ENCODE results near the gene COMT.

Gene COMT

DNA sequence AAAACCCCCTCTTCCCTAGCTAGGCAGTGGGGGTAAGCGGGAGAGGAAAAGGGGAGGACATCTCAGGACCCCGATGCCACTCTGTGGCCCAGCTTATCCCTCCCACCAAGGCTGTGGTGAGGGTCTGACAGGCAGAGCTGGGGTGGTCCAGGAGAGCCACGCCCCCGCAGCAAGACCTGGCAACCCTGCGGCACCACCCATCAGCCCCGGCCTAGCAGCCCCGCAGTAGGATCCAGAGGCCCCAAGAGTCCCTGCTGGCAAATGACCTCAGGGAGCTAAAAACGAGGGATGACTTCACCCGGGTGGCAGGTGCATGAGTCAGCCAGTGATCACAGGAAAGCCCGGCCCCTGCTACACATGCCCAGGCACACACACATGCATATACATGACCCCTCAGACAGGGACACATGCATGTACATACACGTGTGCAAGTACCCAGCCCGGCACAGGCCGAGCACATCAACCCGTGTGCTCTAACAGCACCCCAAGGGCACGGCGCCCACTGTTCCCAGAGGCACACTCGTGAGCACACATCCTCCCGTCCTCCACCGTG lies 42.7 kb downstream of the COMT start:
- peak; percentile 64 to 83 for DNase-seq

DNA sequence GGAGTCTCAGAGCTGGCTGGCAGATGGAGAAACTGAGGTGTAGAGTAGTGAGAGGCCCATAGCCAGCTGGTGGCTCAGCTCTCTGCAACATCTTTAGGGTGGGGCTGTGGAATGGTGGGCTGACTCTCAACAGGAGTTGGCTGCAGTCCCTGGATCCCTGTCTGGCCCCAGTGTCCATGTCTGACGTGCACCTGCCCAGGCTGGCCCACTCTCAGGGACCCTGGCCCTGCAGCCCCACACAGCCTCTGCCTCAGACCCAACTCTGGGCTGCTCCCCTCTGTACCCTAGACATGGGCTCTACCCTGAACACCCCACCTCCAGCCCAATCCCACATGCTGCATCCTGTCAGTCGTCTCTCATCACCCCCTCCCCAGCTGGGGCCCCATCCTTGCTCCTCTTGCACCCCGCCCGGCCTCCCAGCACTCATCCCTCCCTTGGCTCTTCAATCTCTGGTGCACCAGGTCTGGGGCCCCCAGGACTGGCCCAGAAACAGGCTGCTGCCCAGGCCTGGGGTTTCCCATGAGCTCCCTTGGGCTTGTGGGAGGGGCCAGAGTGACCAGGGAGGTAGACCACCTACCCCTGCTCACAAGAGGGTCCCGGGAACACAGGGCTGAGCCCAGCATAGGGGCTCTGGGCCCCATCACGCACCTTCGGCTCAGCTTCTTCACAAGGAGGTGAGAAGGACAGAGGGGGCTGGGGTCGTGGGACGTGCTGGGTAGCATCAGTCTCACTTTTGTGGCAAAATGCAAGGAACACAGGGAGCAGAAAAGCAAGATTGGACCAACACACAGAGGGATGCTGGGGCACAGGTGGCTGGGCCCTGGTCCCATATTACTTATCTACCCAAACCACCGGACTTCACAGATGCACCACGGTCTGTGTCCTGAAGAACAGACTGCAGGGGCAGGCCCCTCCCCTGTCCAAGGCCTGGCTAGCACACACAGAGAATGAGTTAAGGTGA lies 43.6 kb downstream of the COMT start:
- no peak for DNase-seq

GRCh38 chr22:19986011-19986409 lies 44.4 kb downstream of the COMT start:
- no peak for DNase-seq

- DNase-seq = peak; percentile 57 to 64
Measured at GRCh38 chr22:19986410-19987341, 45.1 kb downstream of the COMT start.

GRCh38 chr22:19987394-19988306 lies 46.1 kb downstream of the COMT start:
- no peak for DNase-seq

GRCh38 chr22:19988331-19988808 lies 46.8 kb downstream of the COMT start:
- DNase-seq = no peak

- DNase-seq = no peak
Measured at GRCh38 chr22:19988965-19989724, 47.6 kb downstream of the COMT start.

DNA sequence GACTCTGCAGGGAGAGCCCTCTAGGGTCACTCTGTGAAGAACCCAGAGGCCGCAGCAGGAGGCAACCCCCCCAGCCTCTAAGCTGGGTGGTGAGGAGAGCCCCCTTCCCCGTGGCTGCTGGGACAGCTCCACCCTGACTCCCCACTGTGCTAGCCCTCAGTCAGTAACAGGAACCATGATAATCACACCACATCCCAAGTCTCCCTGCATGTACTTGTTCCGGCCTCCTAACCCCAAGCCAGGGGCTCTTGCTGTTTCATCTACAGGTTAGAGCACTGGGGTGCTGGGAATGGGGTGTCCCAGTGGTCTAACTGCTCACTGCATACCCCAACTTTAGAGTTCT lies 48.1 kb downstream of the COMT start:
- DNase-seq = no peak

DNA sequence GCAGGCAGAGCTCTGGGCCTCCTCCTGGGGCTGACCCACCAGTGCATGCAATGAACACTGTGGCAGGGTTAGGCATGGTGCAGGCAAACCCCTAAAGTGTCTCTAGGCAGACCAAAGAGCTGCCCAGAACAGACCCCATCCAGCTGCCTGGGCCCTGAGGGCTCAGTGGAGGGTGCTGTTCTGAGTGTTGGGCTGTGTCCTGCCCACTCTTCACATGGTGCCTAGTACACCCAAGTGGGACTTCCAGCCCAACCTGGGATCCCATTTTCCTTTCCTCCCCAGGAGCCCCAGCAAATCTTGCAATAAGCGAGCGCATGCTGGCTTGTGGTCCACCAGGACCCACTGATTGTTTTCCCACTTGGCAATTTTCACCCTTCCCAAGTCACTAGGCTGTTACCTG lies 48.6 kb downstream of the COMT start:
- no peak for DNase-seq

DNA sequence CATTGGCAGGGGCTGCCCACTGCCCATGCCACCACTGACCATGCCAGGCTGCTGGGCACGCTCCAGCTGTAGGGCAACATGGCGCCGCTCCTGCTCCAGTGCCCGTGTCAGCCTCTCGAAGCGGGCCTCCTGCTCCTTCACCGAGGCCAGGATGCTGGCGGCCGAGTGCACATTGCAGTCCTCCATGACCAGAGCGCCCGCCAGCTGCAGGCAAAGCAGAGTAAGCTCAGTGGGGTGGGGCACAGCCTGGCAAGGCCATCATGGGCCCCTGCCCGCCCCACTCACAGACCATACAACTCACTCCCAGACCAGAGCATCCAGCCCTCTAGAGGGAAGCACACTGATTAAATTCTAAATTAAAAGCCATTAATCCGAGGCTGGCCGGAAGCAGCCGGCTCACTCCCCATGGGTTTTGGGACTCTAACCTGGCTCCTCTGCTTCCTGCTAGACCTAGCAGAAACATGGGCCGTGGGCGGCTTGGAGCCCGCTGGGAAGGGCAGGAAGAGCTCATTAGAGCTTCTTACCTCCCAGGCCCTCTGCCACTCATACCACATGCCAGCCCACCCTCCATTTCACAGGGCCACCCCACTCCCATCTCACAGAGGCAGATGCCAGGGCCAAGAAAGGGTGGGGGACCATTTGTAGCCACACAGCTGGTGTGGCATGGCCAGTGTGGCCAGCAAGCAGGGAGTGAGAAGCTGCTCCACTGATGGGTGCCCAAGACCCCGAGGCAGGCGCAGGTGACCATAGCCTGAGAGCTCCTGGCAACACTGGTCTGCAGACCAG lies 49.2 kb downstream of the COMT start:
- no peak for DNase-seq

DNA sequence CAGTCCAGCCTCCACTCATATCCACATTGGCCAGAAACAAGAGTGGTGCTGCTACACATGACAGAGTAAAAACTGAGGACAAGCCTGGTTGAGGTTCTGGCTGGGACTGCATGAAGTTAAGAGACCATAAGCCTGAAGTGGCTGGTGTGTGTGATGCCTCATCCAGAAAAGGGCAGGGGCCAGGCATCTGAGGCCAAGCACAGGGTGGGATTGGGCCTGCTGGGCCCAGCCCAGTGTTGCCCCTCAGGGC lies 49.7 kb downstream of the COMT start:
- DNase-seq = no peak

DNA sequence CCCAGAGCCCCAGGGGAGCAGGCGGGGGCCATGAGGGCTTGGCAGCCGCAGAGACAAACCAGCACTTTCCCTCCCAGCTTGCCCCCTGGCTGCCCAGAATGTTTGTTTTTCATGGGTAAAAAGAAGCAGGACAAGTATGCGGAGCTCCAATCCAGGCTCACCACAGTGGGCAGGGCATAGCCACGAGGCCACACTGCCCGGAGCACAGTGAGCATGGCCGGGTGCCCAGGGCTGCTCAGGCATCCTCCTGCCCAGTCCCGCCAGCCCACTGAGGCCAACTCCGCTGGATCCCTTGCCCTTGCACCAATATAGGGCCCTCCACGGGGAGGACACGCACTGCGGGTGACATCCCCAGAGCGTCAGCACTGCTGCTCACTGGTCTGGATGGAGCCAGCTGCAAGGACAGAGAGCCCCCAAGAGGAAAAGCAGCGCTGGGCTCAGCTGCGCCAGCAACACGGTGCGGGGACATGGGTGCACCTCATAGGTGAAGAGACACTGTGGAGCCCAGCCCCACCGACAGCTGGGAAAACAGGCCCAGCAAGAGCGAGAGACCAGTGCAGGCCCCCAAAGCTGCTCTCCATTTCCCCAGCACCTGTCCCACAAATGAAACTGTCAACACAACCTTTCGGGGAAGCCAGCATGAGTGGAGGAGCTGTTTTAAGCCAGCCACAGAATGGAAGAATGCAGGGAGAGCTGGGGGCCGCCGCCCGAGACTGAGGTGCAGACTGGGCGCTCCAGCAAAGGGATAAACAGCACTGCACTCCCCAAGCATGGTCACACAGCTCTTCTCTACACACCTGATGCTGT lies 50.3 kb downstream of the COMT start:
- DNase-seq = peak; percentile 62 to 68

GRCh38 chr22:19992481-19992911 lies 50.9 kb downstream of the COMT start:
- DNase-seq = no peak

DNA sequence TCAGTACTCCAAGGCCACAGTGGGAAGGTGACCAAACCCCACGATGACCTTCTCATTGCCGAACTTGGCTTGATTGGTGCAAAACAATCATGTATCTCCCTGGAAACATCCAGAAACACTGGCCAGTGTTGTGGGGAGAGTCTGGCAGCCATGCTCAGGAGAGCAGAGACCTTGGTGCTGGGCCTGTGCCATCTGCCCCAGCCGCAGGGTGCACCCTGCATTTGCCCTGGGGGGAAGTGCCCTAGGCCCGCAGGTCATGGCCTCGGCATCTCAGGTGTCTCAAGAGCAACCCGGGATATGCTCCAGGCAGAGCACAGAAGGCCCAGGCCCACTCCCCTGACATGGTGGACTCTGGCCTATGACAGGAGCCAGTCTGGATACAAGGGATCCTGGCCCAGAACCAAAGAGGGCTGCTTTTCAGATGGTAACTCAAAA lies 51.4 kb downstream of the COMT start:
- DNase-seq = no peak

DNA sequence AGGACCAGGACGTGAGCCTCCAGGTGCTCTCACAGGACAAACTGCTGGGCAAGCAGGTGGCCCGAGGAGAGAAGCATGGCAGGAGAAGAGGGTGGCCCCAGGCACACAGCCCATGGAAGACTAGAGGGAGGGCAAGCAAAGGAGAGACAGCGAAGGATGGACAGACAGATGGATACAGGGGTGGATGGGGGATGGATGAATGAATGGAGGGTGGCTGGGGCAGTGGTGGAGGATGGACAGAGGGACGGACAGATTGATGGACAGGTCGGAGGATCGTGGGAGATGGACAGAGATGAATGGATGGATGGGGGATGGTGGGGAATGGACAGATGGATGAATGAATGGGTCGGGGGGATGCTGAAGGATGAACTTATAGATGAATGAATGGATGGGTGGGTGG lies 52.4 kb downstream of the COMT start:
- no peak for DNase-seq

- DNase-seq = no peak
Measured at GRCh38 chr22:19994851-19995610, 53.5 kb downstream of the COMT start.

- DNase-seq = no peak
Measured at GRCh38 chr22:19995611-19996339, 54.2 kb downstream of the COMT start.

DNA sequence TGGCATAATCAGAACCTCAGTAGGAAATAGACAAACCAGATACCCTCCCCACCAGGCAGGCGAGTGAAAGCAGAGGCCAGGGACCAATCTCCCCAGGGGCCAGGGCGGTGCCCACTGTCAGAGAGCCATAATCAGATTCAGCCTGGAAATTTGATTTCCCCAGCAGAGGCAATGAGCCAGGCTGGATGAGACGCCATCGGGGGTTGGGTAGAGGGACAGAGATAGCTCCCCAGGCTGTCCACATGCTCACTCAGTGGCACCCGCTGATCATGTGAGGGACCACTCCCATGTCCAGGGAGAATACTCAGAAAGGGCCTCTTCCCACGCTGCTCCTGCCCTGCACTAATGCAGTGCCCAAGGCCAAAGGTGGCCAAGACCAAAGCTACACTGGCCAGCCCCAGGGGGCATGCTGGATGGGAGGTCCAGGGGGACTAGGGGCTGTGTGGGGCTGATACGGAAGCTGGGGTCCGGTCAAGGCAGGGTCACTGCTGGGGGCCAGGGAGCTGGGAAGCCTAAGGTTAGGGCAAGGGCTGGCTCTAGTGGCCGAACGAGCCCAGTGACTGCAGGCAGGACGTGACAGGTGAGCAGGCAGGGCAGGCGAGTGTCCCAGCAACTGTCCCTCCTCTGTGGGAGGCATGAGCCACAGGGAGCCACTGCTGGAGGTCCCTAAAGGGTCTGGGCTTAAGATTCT lies 55.3 kb downstream of the COMT start:
- DNase-seq = no peak
